ENCODE measurements around the gene PPFIA1. TPM values are rescaled to one million over a fixed set of nuclear protein-coding genes. Genes with fewer than 3 reads are reported as not detected.

The PPFIA1 gene
- total RNA-seq, 1 experiment from 2014 or later, result 113 TPM

- DNase-seq (ENCODE audit: low spot score), result no peak
- TF ChIP-seq CTCF (conservative IDR thresholded peaks at IDR 0.05; ENCODE audit: low read depth, low read length) (no peak), EZH2 (IDR thresholded peaks at IDR 0.05; ENCODE audit: borderline replicate concordance, low read depth, low read length, poor library complexity, severe bottlenecking) (no peak)
- Histone ChIP-seq H3K4me1 (ENCODE audit: insufficient read depth, low read length, poor library complexity, severe bottlenecking) (peaks cover 7% of the 10 kb centered on the region), H3K9me3 (ENCODE audit: low read depth, low read length, poor library complexity, severe bottlenecking) (no peaks in the 10 kb centered on the region), H3K4me3 (ENCODE audit: low read depth, low read length, poor library complexity, severe bottlenecking) (no peak overlapping the region), H3K27me3 (replicated peaks; ENCODE audit: insufficient read depth, low read depth, low read length, poor library complexity) (no peaks in the 10 kb centered on the region), H3K27ac (ENCODE audit: low read depth, low read length, poor library complexity, severe bottlenecking) (no peak overlapping the region), H3K36me3 (ENCODE audit: insufficient read depth, low read length, poor library complexity, severe bottlenecking) (peaks cover 7% of the 10 kb centered on the region)
- intact Hi-C loops (cut with micrococcal nuclease; ENCODE audit: unreplicated experiment), result no loop called here
- ChIA-PET POLR2A (ENCODE audit: low non-redundant PET) (no interaction called here), CTCF (no interaction called here)
- BruUV-seq (replicated peaks), result no TSS peak
Observed at GRCh38 chr11:70297341-70297740, 26.9 kb downstream of the PPFIA1 start.

GRCh38 chr11:70298243-70298915, 27.9 kb downstream of the PPFIA1 start:
- H3K27ac ChIP-seq (ENCODE audit: low read depth, low read length, poor library complexity, severe bottlenecking), result no peak overlapping the region
- ChIA-PET CTCF (no interaction called here), POLR2A (ENCODE audit: low non-redundant PET) (no interaction called here)
- no TSS peak for BruUV-seq (replicated peaks)
- no peak overlapping the region for H3K4me3 ChIP-seq (ENCODE audit: low read depth, low read length, poor library complexity, severe bottlenecking)
- no peak for TF ChIP-seq CTCF (conservative IDR thresholded peaks at IDR 0.05; ENCODE audit: low read depth, low read length)
- no peak for TF ChIP-seq EZH2 (IDR thresholded peaks at IDR 0.05; ENCODE audit: borderline replicate concordance, low read depth, low read length, poor library complexity, severe bottlenecking)
- peaks cover 11% of the 10 kb centered on the region for H3K4me1 ChIP-seq (ENCODE audit: insufficient read depth, low read length, poor library complexity, severe bottlenecking)
- H3K27me3 ChIP-seq (replicated peaks; ENCODE audit: insufficient read depth, low read depth, low read length, poor library complexity), result no peaks in the 10 kb centered on the region
- no peak for DNase-seq (ENCODE audit: low spot score)
- no peaks in the 10 kb centered on the region for H3K9me3 ChIP-seq (ENCODE audit: low read depth, low read length, poor library complexity, severe bottlenecking)
- intact Hi-C loops (cut with micrococcal nuclease; ENCODE audit: unreplicated experiment), result no loop called here
- peaks cover 4% of the 10 kb centered on the region for H3K36me3 ChIP-seq (ENCODE audit: insufficient read depth, low read length, poor library complexity, severe bottlenecking)

- Histone ChIP-seq H3K4me3 (ENCODE audit: low read depth, low read length, poor library complexity, severe bottlenecking) (no peak overlapping the region), H3K4me1 (ENCODE audit: insufficient read depth, low read length, poor library complexity, severe bottlenecking) (peaks cover 11% of the 10 kb centered on the region), H3K36me3 (ENCODE audit: insufficient read depth, low read length, poor library complexity, severe bottlenecking) (peaks cover 4% of the 10 kb centered on the region), H3K9me3 (ENCODE audit: low read depth, low read length, poor library complexity, severe bottlenecking) (no peaks in the 10 kb centered on the region), H3K27ac (ENCODE audit: low read depth, low read length, poor library complexity, severe bottlenecking) (no peak overlapping the region), H3K27me3 (replicated peaks; ENCODE audit: insufficient read depth, low read depth, low read length, poor library complexity) (no peaks in the 10 kb centered on the region)
- intact Hi-C loops (cut with micrococcal nuclease; ENCODE audit: unreplicated experiment), result no loop called here
- CTCF ChIA-PET, result no interaction called here
- BruUV-seq (replicated peaks), result no TSS peak
- POLR2A ChIA-PET (ENCODE audit: low non-redundant PET), result no interaction called here
- TF ChIP-seq EZH2 (IDR thresholded peaks at IDR 0.05; ENCODE audit: borderline replicate concordance, low read depth, low read length, poor library complexity, severe bottlenecking) (no peak), CTCF (conservative IDR thresholded peaks at IDR 0.05; ENCODE audit: low read depth, low read length) (no peak)
- DNase-seq (ENCODE audit: low spot score), result no peak
Observed at GRCh38 chr11:70299636-70300035, 29.1 kb downstream of the PPFIA1 start.

All from A673 (cell line).